CD4-positive, alpha-beta T cell treated with Interleukin-6 at 100 ng/mL for 8 hours (primary cell): Measurements from ENCODE around the gene GLDN.

Experiments used
- DNase-seq: peaks from one replicate; pipeline ENCODE4 v3.0.0-alpha.2; 2020; ENCODE audit warnings: mixed read lengths, low spot score

GLDN gene

DNA sequence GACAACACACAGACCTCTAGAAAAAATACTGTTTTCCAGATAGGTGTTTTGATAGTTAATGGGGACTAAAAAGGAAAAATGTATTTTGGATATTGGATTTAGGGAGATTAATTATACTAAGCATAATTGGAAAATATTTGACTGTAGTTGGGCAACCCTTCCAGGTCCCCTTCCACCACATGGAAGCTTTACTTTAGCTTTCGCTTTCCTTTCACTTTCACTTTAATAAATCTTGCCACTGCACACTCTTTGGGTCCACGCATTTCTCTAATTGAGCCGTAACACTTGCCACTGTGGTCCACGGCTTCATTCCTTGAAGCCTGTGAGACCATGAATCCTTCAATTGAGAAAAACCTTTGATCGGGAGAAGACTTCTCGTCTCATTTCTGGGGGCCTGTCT lies 15.5 kb downstream of the GLDN start:
- DNase-seq = no peak

DNA sequence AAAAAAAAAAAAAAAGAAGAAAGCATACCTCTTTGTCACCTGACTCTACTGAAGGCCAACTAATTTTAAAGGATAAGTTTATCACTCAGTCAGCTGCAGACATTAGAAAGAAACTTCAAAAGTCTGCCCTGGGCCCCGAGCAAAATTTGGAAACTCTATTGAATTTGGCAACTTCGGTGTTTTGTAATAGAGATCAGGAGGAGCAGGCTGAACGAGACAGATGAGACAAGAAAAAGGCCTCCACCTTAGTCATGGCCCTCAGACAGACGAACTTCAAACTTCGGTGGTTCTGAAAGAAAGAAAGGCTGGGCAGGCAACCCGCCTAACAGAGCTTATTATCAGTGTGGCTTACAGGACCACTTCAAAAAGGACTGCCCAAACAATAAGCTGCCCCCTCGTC lies 18.5 kb downstream of the GLDN start:
- no peak for DNase-seq

DNA sequence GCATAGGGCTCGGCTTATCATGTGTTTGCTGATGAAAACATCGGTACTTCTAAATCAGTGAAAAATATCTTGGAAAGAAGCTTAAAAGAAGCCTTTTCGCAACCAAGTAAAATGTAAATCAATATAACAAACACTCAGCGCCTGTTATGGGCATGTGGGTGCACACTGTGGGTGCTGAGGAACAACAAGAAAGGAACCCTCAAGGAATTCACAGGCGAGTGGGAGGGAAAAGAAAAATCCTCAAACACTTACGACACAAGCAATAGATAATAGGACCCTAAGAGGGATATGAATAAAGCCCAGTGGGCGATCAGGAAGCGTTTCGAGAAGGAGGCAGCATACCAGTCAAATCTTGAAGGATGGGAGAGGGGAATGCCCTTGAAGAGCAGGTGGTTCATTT lies 21.9 kb downstream of the GLDN start:
- no peak for DNase-seq

DNA sequence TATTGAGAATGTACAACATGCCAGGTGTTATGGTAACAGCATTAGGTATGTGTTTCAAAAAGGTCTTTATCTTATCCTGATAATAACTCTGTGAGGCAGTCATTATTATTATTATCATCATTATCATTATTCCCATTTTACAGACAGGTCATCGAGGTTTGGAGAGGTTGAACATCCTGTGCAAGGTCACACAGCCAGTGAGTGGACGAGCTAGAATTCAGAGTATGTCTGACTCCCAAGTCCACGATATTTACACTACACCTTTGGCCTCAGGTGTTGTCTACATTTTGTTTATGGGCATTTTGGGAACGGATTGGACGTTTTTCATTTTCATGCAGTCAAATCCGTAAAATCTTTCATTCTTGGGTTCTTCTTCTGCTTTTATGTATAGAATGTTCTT lies 24.0 kb downstream of the GLDN start:
- DNase-seq = no peak

DNA sequence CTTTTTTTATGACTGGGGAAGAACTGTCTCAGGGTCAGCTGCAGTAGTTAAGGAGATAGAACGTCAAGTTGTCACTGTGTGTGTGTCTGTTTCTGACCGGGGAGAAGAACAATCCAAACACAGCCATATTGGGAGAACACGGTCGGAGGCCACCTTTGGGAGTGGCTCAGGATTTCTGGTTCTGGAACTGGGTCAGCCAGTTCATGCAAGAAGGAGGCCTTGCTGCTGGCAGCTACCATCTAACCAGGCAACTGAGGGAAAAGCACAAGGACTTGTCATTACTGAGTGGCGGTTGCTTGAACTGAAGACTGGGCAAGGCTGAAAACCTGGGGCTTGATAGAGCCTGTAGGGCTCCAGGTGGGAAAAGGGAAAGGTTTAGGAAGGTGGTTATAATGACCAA lies 24.6 kb downstream of the GLDN start:
- no peak for DNase-seq

DNA sequence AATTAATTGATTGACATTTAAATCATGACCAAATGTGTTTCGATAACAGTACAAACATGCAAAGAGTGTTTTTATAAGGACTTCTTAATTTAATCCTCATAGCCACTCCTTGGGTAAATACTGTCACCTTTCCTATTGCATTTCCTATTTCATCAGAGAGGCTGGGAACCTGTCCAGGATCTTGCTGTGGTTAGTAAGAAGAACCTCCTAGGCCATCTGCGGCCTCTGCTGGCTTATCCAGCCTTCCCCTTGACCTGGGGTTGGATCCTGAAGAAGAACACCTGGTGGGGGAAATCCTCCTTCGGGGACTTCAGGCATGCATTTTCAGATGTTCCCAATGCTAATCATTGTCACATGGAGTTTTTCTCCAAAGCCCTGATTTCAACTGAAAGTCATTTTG lies 25.5 kb downstream of the GLDN start:
- DNase-seq = no peak

DNA sequence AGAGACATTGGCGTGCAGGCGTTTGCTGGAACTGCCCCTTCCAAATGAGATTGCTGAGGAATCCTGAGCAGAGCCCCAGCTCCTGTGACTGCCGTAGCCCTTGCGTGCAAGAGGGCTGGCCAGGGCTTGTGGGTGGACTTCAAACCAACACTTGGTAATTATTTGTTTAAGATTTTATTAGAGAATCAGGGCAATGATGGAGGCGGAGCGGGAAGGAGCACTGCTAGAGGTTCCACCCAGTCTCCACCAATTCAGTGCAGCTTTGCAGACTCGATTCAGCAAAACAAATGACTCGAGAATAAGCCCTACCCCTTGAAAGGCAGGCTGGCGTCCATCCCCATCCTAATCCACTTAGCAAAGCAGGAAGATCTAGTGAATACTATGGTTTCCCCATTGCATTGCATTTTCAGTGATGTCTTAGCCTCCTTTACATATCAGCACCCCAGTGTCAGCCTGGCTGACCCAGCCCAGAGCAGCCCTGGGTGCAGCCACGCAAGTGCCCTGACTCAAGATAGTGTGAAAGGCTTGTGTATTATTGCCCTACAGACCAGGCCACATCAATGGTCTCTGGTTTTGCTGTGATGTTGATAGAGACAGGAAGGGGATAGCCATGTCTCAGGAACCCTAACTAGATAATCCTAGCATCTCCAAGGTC lies 26.0 kb downstream of the GLDN start:
- no peak for DNase-seq

DNA sequence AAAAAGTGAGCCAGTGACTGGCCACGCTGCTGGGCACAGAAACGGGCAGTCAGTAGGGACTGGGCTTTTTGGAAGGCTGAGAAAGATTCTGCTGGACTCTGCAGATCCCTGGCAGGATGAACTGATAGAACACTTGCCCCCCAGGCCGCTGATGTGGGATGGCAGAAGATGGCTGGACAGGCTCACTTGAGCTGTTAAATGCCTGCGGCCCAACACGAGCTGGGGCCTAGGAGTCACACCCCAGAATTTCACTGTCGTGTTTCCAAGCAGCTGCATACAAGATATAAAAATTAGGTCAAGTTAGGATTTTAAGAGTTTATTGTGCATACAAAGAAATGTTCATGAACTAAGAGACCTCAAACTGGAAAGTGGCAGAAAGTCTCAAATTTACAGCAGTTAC lies 26.9 kb downstream of the GLDN start:
- DNase-seq = no peak

DNA sequence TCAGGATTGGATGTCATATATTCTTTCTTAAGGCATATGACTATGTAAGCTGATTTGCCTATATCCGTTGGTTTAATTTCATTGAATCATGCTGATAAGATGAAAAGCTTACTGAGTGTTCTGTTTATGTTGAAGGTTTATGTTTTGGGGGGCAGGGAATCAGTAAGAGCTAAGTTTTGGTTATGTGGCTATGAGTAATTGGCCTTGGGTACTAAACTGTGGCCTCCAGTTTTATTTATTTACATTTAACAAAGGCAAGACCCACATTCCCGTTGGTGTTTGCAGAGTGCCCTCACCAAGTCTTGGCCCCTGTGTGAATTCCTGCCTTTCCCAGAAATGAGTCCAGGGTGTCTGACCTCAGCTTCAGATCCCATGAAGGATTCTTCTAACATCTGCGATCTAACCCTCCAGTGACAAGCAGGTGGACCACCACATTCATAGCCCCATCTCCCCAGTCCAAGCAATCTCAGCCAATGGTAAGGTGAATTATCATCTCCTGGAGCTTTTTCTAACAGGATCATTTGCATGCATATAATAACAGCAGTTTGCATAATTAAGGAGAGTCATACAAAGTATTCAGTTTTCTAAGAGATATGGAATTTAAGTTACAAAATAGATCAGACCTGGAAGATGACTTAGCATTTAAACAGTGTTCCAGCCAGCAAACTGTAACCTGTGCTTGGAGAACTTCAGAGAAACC lies 27.4 kb downstream of the GLDN start:
- DNase-seq = no peak

DNA sequence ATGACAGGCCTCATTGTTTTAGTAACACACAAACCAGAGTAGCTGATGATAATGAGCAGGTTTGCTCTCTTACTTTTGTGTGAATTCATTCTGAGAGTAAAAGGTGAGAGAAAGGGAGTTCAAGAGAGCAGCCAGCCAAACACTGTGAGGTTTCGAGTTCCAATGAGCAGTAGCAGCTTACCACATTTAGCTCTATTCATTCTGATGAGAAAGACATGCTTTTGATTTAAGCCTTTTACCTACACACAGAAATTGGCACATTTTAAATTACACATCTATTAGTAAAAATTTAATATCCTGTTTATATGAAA lies 28.0 kb downstream of the GLDN start:
- no peak for DNase-seq

DNA sequence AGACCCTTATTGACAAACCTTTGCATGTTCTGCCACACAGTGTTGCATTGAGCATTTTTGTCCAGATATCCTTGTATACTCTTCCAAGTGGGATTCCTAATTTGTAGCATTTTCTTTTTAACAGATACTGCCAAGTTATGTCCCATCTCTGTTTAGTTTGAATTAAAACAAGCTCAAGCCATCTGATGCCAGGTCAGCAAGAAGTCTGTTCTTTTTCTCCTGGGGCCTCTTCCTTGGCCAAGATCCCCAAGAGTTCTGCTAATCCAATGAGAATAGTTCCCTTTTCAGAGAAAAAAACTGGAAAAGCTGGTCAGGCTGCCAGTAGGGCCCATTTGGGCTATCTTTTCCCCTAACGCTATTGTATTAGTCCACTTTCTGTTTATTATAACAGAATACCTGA lies 29.8 kb downstream of the GLDN start:
- no peak for DNase-seq

DNA sequence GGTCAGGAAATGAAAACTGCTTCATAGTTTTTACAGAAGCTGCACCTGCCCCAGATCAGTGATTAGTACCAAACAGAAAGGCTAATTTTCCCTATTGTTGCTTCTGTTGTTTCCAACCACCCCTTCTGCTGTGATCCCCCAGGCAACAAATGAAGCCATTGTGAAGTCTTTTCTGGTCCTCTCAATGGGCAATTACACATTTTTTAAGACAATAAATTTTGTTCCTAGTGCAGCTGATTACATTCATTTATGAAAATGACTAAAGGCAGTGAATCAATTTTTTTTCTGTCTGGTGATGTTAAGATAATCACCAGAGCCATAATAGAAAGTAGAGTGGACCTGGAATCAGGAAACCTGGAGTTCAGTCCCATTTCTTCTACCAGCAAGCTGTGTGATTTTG lies 32.7 kb downstream of the GLDN start:
- DNase-seq = no peak

DNA sequence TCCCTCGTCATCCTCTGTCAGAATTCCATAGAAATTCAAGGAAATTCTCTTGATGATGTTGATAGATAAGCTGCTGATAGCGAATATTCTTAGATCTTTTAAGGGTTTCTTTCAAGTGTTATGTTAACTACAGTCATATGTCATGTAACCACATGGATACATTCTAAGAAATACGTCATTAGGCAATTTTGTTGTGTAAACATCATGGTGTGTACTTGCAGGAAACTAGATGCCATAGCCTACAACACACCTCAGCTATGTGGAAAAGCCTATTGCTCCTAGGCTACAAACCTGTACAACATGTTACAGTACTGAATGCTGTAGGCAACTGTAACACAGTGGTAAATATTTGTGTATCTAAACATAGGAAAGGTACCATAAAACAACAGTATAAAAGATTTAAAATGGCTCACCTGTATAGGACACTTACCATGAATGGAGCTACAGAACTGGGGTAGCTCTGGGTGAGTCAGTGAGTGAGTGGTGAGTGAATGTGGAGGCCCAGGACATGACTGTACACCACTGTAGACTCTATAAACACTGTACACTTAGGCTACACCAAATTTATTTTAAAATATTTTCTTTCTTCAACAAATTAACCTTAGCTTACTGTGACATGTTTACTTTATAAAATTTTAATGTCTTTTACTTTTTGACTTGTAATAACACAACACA lies 34.6 kb downstream of the GLDN start:
- DNase-seq = no peak

DNA sequence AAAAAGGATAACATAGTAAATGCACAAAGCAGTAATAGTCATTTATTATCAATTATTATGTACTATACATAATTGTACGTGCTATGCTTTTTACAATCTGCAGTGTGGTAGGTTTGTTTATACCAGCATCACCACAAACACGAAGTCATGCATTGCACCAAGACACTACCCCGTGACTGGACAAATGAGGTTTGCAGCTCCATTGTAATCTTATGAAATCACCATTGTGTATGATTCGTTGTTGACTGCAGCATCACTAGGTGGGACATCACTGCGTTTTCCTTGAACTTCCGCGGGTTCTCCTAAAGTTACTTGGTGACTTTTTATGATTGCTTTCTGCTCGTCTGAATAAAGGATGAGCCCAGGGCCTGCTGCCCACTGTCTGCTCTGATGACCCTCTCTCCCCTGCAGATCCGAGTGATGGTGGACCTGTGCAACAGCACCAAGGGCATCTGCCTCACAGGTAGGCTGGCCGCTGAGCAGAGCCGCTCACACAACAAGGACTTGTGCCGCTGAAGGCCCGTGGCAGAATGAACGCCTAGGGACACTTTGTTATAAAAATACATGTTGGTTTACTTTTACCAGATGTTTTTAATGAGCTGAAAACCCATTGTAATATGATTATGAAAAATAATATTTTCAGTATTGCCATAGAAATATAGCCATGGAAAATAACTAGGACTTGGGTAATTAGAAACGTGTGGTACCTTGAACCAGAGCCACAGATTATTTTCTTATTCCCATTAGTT lies 35.8 kb downstream of the GLDN start:
- no peak for DNase-seq

DNA sequence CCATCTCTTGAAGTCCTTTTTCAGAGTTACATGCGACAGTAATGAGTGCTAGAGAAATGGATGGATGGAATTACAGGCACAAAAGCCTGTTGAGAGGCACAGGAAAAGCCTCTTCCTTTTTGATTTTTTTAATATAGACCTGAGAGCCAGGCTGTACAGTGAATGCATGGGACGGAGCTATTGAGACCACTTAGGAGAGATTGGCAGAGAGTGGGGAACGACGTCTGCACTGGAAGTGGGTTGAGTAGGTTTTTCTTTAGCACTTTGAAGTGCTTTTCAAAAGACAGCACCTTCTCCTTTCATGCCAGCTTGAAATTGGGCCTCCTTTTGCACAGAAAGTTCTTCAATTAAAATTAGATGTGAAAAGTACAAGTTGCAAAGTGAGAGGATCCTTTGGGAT lies 37.0 kb downstream of the GLDN start:
- no peak for DNase-seq

DNA sequence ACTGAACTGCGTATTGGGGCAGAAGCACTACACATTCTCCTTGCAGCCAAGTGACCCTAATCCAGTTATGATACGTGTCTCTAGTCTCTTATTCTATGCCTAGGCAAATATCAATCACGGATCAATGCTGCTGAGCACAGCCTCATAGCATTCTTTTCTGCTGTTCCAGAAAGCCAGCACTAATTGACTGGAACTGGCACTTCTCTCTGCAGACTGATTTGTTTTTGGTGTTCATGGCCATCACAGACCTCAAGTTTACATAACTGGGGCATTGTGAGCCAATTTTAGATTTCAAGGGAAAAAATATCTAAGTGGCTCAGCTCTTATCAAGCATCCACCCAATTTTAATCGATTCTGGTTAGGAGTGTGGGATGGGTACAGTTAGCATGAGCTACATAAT lies 37.9 kb downstream of the GLDN start:
- no peak for DNase-seq

DNA sequence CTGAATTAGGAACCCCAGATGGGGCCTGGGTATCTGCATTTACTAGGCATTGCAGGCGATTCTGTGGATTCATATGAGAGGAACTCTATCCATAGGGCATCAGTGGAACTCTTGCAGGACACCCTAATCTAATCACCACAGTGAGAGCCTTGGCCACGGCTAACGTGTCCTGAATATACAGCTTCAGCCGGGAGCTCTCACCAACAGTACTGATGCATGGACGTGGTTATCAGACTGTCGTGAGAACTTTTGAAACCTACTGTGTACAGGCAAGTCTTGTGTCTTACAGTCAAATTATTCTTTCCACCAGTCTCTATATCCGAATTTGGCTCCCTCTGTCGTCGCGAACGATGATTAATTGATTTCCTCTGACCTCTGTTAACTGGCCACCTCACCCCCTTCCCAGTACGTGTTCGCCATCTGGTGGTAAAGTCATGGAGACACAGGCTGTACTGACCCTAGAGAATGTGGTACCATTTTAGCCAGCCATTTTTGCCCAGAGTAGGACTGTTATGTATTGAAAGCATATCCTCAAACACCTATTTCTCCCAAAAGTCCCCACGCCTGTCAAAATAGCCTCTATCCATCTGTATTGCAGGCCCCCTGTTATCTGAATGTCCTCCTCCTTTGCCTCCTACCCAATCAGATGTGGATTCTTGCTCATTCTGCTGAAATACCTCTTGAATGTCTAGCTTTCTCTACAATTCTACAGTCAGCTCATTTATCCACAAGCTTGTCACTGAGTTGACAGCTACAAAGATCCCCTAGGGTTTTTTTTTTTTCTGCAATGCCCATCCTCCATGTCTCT lies 39.7 kb downstream of the GLDN start:
- DNase-seq = no peak

DNA sequence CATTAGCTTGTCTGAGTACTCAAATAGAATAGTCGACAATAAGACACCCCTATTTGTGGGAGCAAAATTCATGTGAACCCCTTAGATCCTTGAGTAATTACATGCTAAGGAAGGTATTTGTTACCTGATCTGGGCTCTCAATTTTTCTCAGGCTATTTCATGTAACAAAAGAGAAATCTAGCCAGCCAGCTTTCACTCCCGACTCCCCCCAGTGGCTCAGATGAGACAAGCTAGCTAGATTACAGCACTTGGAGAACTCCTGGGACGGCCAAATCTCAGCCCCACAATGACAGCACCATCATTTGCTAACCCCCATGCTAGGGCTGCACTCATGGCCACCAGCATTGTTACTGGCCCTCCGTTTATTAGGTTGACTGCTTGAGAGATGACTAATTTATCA lies 41.3 kb downstream of the GLDN start:
- no peak for DNase-seq

DNA sequence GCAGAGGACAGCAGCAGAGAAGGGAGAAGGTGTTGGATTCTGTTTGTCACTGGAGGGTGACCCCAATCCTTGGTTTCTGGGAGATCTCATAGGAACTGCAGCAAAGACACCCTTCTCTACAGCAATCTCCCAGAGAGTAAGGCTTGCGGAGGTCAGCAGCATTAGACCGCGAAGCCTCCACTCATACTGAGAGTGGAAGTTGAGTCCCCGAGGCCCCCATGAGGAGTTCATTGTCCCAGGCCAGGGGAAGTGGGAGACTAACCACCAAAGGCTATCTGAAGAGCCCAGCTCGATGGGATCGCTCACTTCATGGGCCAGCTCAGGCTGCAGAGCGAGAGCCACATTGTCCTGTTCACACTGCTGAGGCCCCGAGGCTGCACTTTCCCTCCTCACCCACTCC lies 44.6 kb downstream of the GLDN start:
- DNase-seq = no peak

DNA sequence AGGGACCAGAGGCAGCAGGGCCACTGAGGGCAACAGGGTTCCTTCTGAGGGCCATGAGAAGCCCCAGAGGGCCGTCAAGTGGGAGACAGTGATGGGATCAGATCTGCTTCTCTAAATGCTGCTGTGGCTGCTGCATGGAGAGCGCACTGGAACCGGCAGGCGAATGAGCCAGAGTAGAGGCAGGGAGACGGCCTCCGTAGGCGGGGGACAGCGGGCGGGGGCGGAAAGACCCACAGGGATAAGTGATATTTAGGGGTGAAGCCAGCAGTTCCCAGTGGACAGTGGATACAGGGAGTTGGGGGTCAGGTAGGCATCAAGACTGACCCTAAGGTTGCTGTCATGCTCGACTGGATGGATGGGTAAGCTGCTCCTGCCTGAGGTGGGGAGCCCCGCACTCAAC lies 45.0 kb downstream of the GLDN start:
- DNase-seq = no peak

DNA sequence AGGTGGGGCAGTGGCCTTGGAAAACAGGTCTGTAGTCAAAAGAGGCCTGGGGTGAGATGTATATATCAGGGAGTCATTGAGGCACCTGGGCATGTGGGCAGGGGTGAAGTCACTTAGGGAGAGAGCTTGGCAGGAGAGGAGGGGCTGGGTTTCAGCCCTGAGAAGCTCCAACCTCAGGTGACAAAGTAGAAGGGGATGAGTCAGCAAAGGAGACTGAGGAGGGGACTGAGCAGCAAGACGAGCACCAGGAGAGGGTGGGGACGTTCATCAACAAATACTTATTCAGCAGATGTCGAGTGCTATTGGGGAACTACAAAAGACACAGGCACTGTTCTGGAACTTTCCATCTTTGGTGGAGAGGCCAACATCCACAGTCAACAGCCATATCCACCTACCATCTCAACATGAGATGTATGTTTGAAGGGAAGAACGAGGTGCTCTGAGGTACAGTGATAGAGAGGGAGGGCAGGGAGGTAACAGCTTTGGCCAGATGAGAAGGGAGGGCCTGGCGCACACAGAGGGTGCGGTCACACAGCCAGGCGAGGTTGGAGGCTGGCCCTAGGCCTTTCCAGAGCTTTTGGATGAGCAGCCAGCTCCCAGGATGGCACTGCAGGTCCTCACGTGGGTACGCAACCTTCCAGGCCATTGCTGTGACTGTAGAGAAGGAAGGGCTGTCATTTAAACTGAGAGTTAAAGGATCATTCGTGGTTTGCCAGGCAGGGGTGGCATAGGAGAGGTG lies 45.7 kb downstream of the GLDN start:
- DNase-seq = no peak

DNA sequence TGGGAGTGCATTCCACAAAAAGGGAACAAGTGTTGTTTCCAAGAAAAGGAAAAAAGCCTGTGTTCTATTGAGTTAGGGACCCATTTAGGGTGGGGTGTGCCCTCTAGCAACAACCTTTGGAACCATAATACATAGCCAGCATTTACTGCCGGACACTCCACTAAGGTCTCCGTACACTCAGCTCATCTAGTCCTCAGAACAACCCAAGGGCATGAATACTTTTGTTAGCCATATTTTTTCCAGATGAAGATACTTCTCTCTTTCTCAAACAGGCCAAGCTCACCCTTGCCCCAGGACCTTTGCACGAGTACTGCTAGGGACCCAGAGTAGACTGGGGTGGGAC lies 46.2 kb downstream of the GLDN start:
- no peak for DNase-seq
